Measurements from ENCODE around the gene SLC25A44.

Gene SLC25A44

GRCh38 chr1:156212833-156213643 lies 19.1 kb downstream of the SLC25A44 start, which contains the start of gene PMF1:
Gene PMF1 (plus strand): TSS chr1:156213007. CDS start chr1:156213016, 9 bp downstream.
- TF ChIP-seq CTCF (IDR thresholded peaks at IDR 0.05; ENCODE audit: low read depth, low read length), result no peak
- DNase-seq (ENCODE audit: extremely low read depth, low read depth), result peak; percentile 87

- no peak for DNase-seq (ENCODE audit: extremely low read depth, low read depth)
These were observed 19.7 kb downstream of the SLC25A44 start for GRCh38 chr1:156213644-156213966.

GRCh38 chr1:156214024-156214748 lies 20.3 kb downstream of the SLC25A44 start:
- TF ChIP-seq CTCF (IDR thresholded peaks at IDR 0.05; ENCODE audit: low read depth, low read length), result no peak
- no peak for DNase-seq (ENCODE audit: extremely low read depth, low read depth)

More at GRCh38 chr1:156213644-156213966, 19.7 kb downstream of the SLC25A44 start:
- no peak for TF ChIP-seq CTCF (IDR thresholded peaks at IDR 0.05; ENCODE audit: low read depth, low read length)

- peak; percentile 34 for DNase-seq (ENCODE audit: extremely low read depth, low read depth)
These were observed 22.6 kb downstream of the SLC25A44 start for GRCh38 chr1:156216361-156217086.

GRCh38 chr1:156217871-156218270 lies 24.0 kb downstream of the SLC25A44 start:
- no peak for TF ChIP-seq CTCF (IDR thresholded peaks at IDR 0.05; ENCODE audit: low read depth, low read length)
- DNase-seq (ENCODE audit: extremely low read depth, low read depth), result no peak

GRCh38 chr1:156220226-156220625 lies 26.3 kb downstream of the SLC25A44 start:
- TF ChIP-seq CTCF (IDR thresholded peaks at IDR 0.05; ENCODE audit: low read depth, low read length), result no peak
- no peak for DNase-seq (ENCODE audit: extremely low read depth, low read depth)

GRCh38 chr1:156221986-156222692 lies 28.2 kb downstream of the SLC25A44 start:
- TF ChIP-seq CTCF (IDR thresholded peaks at IDR 0.05; ENCODE audit: low read depth, low read length), result no peak
- DNase-seq (ENCODE audit: extremely low read depth, low read depth), result no peak

Measured in AG09319 (cell line).